Colonic mucosa (tissue), 4 donors: ENCODE data around the gene TMEM175. TPM values are rescaled to one million over a fixed set of nuclear protein-coding genes. Genes with fewer than 3 reads are reported as not detected.

Experiments
- DNase-seq: peaks from one replicate; pipeline ENCODE4 v3.0.0-alpha.2; 2020
- H3K27ac ChIP-seq: fragments of 200-600 bp; one replicate; pipeline ENCODE4 v1.8.0; 2021
- H3K27me3 ChIP-seq: fragments of 200-600 bp; one replicate; pipeline ENCODE4 v1.8.0; 2021
- H3K36me3 ChIP-seq: fragments of 200-600 bp; one replicate; pipeline ENCODE4 v1.8.0; 2021
- H3K4me1 ChIP-seq: fragments of 200-600 bp; one replicate; pipeline ENCODE4 v1.8.0; 2021; ENCODE audit warnings: mild to moderate bottlenecking
- H3K4me3 ChIP-seq: fragments of 200-600 bp; one replicate; pipeline ENCODE4 v1.8.0; 2021
- H3K9ac ChIP-seq, 2 donors: one replicate each; pipeline ENCODE4 v1.7.0; 2013; ENCODE audit warnings: control low read depth in 2 of 2, low read depth in 2 of 2, low read length in 2 of 2
- H3K9me3 ChIP-seq: fragments of 200-600 bp; one replicate; pipeline ENCODE4 v1.8.0; 2021
- CTCF ChIP-seq: fragments of 200-600 bp; IDR thresholded peaks from one replicate; pipeline ENCODE4 v1.8.0; 2022; ENCODE audit warnings: antibody characterized with exemption, mild to moderate bottlenecking
- intact Hi-C: fragments of 100-400 bp; cut with DNase I; formaldehyde crosslinking; loops from one replicate; pipeline ENCODE4 v1.14.1; 2022
- total RNA-seq, 2 donors: library from RNA; stranded (reverse); fragmentation: NEBNext Ultra II Directional in 1 of 2; extraction: Animal tissue kit (Norgen Biotek cat#: 25700) in 1 of 2; gene quantifications; one replicate each; pipeline ENCODE4 v1.2.1, GENCODE V29; 2021
- donor health status: healthy.
- donor health status: DM: no; HTN: no; CAD: no.
- donor health status: DM: no; HTN: no; CAD: no.

TMEM175 gene
- total RNA-seq, 2 donors from 2014 or later, result 17.7 to 30.2 TPM

DNA sequence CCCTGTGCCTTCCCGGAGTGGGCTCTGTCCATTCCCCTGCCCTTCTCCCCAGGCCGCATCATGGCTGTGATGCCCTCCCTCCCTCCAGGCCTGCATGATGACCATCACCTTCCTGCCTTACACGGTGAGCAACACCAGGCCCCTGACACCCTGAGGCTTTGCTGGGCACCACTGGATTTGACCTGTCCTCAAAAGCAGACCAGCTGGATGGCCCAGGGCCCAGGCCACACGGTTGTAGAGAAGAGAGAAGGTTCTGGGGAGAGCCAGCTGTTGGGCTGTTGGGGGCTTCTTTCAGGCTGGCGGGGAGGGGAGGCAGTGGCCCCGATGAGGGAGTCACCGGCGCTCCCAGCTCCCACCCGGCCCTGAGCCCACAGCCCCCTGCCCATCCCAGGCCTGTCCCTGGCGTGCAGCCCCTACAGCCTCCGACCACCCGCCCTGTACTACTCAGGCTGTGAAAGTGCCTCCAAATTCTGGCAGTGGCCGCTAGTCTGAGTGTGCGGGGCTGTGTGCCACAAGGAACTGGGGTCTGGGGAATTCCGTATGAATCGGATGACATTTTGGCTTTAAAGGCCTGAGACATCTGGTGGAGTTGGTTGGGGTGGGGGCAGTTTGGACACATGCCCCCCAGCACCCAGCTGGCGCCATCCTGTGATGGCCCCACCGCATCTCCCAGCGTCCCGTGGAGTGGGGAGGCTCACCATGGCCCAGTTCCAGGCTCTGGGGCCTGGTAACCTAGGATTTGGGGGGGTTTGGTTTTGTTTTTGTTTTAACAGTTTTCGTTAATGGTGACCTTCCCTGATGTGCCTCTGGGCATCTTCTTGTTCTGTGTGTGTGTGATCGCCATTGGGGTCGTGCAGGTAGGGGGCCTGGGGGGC lies 19.6 kb downstream of the TMEM175 start:
- Histone ChIP-seq H3K27ac (no peak overlapping the region), H3K36me3 (no peaks in the 10 kb centered on the region), H3K9ac (no peak overlapping the region), H3K9me3 (no peaks in the 10 kb centered on the region), H3K4me1 (no peaks in the 10 kb centered on the region), H3K4me3 (no peak overlapping the region), H3K27me3 (no peaks in the 10 kb centered on the region)
- TF ChIP-seq CTCF, result no peak
- intact Hi-C loops, result no loop called here
- peak; percentile 14 for DNase-seq

- DNase-seq, result peak; percentile 15
- Histone ChIP-seq H3K4me1 (no peaks in the 10 kb centered on the region), H3K27ac (no peak overlapping the region), H3K27me3 (no peaks in the 10 kb centered on the region), H3K9ac (no peak overlapping the region), H3K4me3 (no peak overlapping the region), H3K36me3 (no peaks in the 10 kb centered on the region), H3K9me3 (no peaks in the 10 kb centered on the region)
- intact Hi-C loops, result no loop called here
- no peak for TF ChIP-seq CTCF
These were observed 20.8 kb downstream of the TMEM175 start for GRCh38 chr4:952881-953573.

DNA sequence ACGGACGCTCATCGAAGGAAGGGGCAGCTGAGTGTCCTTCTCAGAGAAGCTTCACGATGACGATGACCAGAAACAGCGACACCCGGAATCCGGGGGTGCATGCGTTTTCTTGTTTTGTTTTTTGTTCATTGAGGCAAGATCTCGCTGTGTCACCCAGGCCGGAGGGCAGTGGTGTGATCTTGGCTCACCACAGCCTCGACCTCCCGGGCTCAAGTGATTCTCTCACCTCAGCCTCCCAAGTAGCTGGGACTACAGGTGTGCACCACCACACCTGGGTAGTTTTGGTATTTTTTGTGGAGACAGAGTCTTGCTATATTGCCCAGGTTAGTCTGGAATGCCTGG lies 21.3 kb downstream of the TMEM175 start:
- peak; percentile 12 for DNase-seq
- no peak for TF ChIP-seq CTCF
- H3K4me1 ChIP-seq, result no peaks in the 10 kb centered on the region
- H3K27ac ChIP-seq, result no peak overlapping the region
- H3K9me3 ChIP-seq, result no peaks in the 10 kb centered on the region
- no peaks in the 10 kb centered on the region for H3K36me3 ChIP-seq
- intact Hi-C loops, result no loop called here
- H3K27me3 ChIP-seq, result no peaks in the 10 kb centered on the region
- H3K4me3 ChIP-seq, result no peak overlapping the region
- H3K9ac ChIP-seq, result no peak overlapping the region

GRCh38 chr4:954211-955020 lies 22.2 kb downstream of the TMEM175 start:
- H3K4me3 ChIP-seq, result no peak overlapping the region
- no peak for TF ChIP-seq CTCF
- H3K27ac ChIP-seq, result no peak overlapping the region
- H3K4me1 ChIP-seq, result no peaks in the 10 kb centered on the region
- H3K9me3 ChIP-seq, result no peaks in the 10 kb centered on the region
- H3K27me3 ChIP-seq, result no peaks in the 10 kb centered on the region
- peak; percentile 10 for DNase-seq
- no peaks in the 10 kb centered on the region for H3K36me3 ChIP-seq
- intact Hi-C loops, result no loop called here
- no peak overlapping the region for H3K9ac ChIP-seq

- H3K27ac ChIP-seq, result no peak overlapping the region
- no peak for TF ChIP-seq CTCF
- H3K4me1 ChIP-seq, result no peaks in the 10 kb centered on the region
- no peaks in the 10 kb centered on the region for H3K27me3 ChIP-seq
- no peaks in the 10 kb centered on the region for H3K36me3 ChIP-seq
- H3K9me3 ChIP-seq, result no peaks in the 10 kb centered on the region
- no peak for DNase-seq
- intact Hi-C loops, result no loop called here
- no peak overlapping the region for H3K9ac ChIP-seq
- no peak overlapping the region for H3K4me3 ChIP-seq
These were observed 23.1 kb downstream of the TMEM175 start for GRCh38 chr4:955161-955921.
